ENCODE data around the gene THSD4. TPM values are rescaled to one million over a fixed set of nuclear protein-coding genes. Genes with fewer than 3 reads are reported as not detected.

THSD4 gene
- polyA plus RNA-seq, 1 donor from 2014 or later = 0.46 TPM

- no peak overlapping the region for H3K9ac ChIP-seq (ENCODE audit: low read length)
- H3K9me3 ChIP-seq (ENCODE audit: low read length) = no peaks in the 10 kb centered on the region
- no peak overlapping the region for H2AFZ ChIP-seq (ENCODE audit: low read depth, low read length)
- H4K20me1 ChIP-seq (ENCODE audit: insufficient read depth) = no peaks in the 10 kb centered on the region
- no peaks in the 10 kb centered on the region for H3K36me3 ChIP-seq (ENCODE audit: insufficient read depth, low read length)
- no peak overlapping the region for H3K4me2 ChIP-seq (ENCODE audit: low read length)
- H3K9me2 ChIP-seq (ENCODE audit: insufficient read depth, low read length) = no peaks in the 10 kb centered on the region
- H3K79me2 ChIP-seq (replicated peaks; ENCODE audit: insufficient read depth, low read length) = no peaks in the 10 kb centered on the region
- no peak overlapping the region for H3K27ac ChIP-seq (ENCODE audit: low read length)
- TF ChIP-seq CTCF (IDR thresholded peaks at IDR 0.05; ENCODE audit: poor library complexity, severe bottlenecking) = no peak
- TF ChIP-seq TAF1 (IDR thresholded peaks at IDR 0.05; ENCODE audit: low read depth) = no peak
- TF ChIP-seq MXI1 (conservative IDR thresholded peaks at IDR 0.05; ENCODE audit: poor library complexity, severe bottlenecking) = no peak
- no peak for TF ChIP-seq REST (IDR thresholded peaks at IDR 0.05; ENCODE audit: borderline replicate concordance)
- TF ChIP-seq EZH2 (IDR thresholded peaks at IDR 0.05; ENCODE audit: borderline replicate concordance, insufficient read depth, low read length, poor library complexity, severe bottlenecking) = no peak
- no peak overlapping the region for H3K4me3 ChIP-seq (ENCODE audit: low read length)
- H3F3A ChIP-seq (ENCODE audit: insufficient read depth, low read length, poor library complexity, severe bottlenecking) = no peaks in the 10 kb centered on the region
- H3K27me3 ChIP-seq (ENCODE audit: insufficient read depth, low read depth, low read length) = no peaks in the 10 kb centered on the region
Observed at GRCh38 chr15:71577071-71577470, 461.8 kb downstream of the THSD4 start.

GRCh38 chr15:71581398-71581930 lies 466.2 kb downstream of the THSD4 start:
- H3K9me3 ChIP-seq (ENCODE audit: low read length) = peaks cover 2% of the 10 kb centered on the region

More at GRCh38 chr15:71581398-71581930, 466.2 kb downstream of the THSD4 start:
- Histone ChIP-seq H3K4me3 (ENCODE audit: low read length) (no peak overlapping the region), H3K9ac (ENCODE audit: low read length) (no peak overlapping the region), H4K20me1 (ENCODE audit: insufficient read depth) (no peaks in the 10 kb centered on the region), H3K79me2 (replicated peaks; ENCODE audit: insufficient read depth, low read length) (no peaks in the 10 kb centered on the region), H3K4me2 (ENCODE audit: low read length) (no peak overlapping the region), H3K27me3 (ENCODE audit: insufficient read depth, low read depth, low read length) (peaks cover 2% of the 10 kb centered on the region), H3F3A (ENCODE audit: insufficient read depth, low read length, poor library complexity, severe bottlenecking) (no peaks in the 10 kb centered on the region), H3K27ac (ENCODE audit: low read length) (no peak overlapping the region), H3K9me2 (ENCODE audit: insufficient read depth, low read length) (no peaks in the 10 kb centered on the region), H3K36me3 (ENCODE audit: insufficient read depth, low read length) (no peaks in the 10 kb centered on the region), H2AFZ (ENCODE audit: low read depth, low read length) (no peak overlapping the region)
- TF ChIP-seq TAF1 (IDR thresholded peaks at IDR 0.05; ENCODE audit: low read depth) (no peak), CTCF (IDR thresholded peaks at IDR 0.05; ENCODE audit: poor library complexity, severe bottlenecking) (no peak), MXI1 (conservative IDR thresholded peaks at IDR 0.05; ENCODE audit: poor library complexity, severe bottlenecking) (no peak), POLR2AphosphoS5 (IDR thresholded peaks at IDR 0.05) (no peak), EP300 (conservative IDR thresholded peaks at IDR 0.05; ENCODE audit: poor library complexity, severe bottlenecking) (no peak), REST (IDR thresholded peaks at IDR 0.05; ENCODE audit: borderline replicate concordance) (no peak)

Measured in neural cell (in vitro differentiated cells).